ENCODE measurements around the gene RASAL3. TPM values are rescaled to one million over a fixed set of nuclear protein-coding genes. Genes with fewer than 3 reads are reported as not detected.
A peak's percentile ranks its signal among the peaks of the same experiment; 100 is the strongest.

Gene RASAL3
- total RNA-seq, 1 experiment from 2014 or later = 0.57 TPM

- no peak overlapping the region for H3K9ac ChIP-seq (ENCODE audit: low read length)
- H3K36me3 ChIP-seq (ENCODE audit: control insufficient read depth in 1 of 2, insufficient read depth in 2 of 2, low read length in 2 of 2) = no peaks in the 10 kb centered on the region
- peak overlapping the region; percentile 48; the same call in 1 of the 2 replicates for H3K27ac ChIP-seq (ENCODE audit: low read depth, low read length)
- no peak overlapping the region for H3K4me3 ChIP-seq (replicated peaks in 1 of 2; ENCODE audit: low read depth in 1 of 2, low read length in 2 of 2)
- H3K9me2 ChIP-seq (ENCODE audit: insufficient read depth) = no peaks in the 10 kb centered on the region
- peaks cover 15 to 38% of the 10 kb centered on the region in 2 experiments; a peak in 3 of 4 replicates for H3K4me1 ChIP-seq (ENCODE audit: control insufficient read depth in 1 of 2, insufficient read depth in 2 of 2, low read length in 2 of 2)
- no TSS peak for BruUV-seq (replicated peaks)
- POLR2A ChIA-PET = interaction anchor here (1.0 to 1.9 kb wide), 4 partner anchors 10 to 98 kb away, joined by 3 to 9 read pairs (median 4); partner anchors contain the start of gene AKAP8L
- no peak overlapping the region for H2AFZ ChIP-seq (ENCODE audit: low read depth, low read length, poor library complexity, severe bottlenecking)
- TF ChIP-seq POLR2A (IDR thresholded peaks at IDR 0.05; ENCODE audit: borderline replicate concordance, extremely low read depth, insufficient read depth, insufficient read length) (no peak), REST (IDR thresholded peaks at IDR 0.05; ENCODE audit: low read depth) (no peak), SP1 (IDR thresholded peaks at IDR 0.05; ENCODE audit: low read depth) (no peak), YY1 (IDR thresholded peaks at IDR 0.05; ENCODE audit: extremely low read depth, insufficient replicate concordance, low read depth, low read length) (no peak), FOSL1 (IDR thresholded peaks at IDR 0.05; ENCODE audit: low read depth) (no peak), ZFX (IDR thresholded peaks at IDR 0.05) (no peak), RAD21 (IDR thresholded peaks at IDR 0.05; ENCODE audit: low read depth) (no peak), SRF (IDR thresholded peaks at IDR 0.05; ENCODE audit: low read depth) (no peak), JUND (IDR thresholded peaks at IDR 0.05) (no peak), EGR1 (IDR thresholded peaks at IDR 0.05; ENCODE audit: low read depth) (no peak), CBX3 (IDR thresholded peaks at IDR 0.05; ENCODE audit: low read depth) (no peak), POLR2AphosphoS5 (IDR thresholded peaks at IDR 0.05; ENCODE audit: low read depth, low read length) (no peak), EZH2phosphoT487 (IDR thresholded peaks at IDR 0.05; ENCODE audit: borderline replicate concordance) (no peak), ZNF274 (IDR thresholded peaks at IDR 0.05; ENCODE audit: low read depth, low read length) (no peak), ATF3 (IDR thresholded peaks at IDR 0.05) (no peak), SIN3A (IDR thresholded peaks at IDR 0.05; ENCODE audit: low read depth) (no peak), EZH2 (IDR thresholded peaks at IDR 0.05) (no peak)
- TF ChIP-seq, protein P1, sequence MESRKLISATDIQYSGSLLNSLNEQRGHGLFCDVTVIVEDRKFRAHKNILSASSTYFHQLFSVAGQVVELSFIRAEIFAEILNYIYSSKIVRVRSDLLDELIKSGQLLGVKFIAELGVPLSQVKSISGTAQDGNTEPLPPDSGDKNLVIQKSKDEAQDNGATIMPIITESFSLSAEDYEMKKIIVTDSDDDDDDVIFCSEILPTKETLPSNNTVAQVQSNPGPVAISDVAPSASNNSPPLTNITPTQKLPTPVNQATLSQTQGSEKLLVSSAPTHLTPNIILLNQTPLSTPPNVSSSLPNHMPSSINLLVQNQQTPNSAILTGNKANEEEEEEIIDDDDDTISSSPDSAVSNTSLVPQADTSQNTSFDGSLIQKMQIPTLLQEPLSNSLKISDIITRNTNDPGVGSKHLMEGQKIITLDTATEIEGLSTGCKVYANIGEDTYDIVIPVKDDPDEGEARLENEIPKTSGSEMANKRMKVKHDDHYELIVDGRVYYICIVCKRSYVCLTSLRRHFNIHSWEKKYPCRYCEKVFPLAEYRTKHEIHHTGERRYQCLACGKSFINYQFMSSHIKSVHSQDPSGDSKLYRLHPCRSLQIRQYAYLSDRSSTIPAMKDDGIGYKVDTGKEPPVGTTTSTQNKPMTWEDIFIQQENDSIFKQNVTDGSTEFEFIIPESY (IDR thresholded peaks at IDR 0.05; ENCODE audit: extremely low read depth, insufficient replicate concordance, low read length) = no peak
- ATAC-seq (no peak), DNase-seq (ENCODE audit: low read depth, low spot score) (no peak)
- intact Hi-C loops (cut with micrococcal nuclease) = loop anchor here (10.0 kb wide), 1 partner anchor 102 kb away; no protein-coding TSS in a partner anchor
- CTCF ChIA-PET = interaction anchor here (1.0 to 1.4 kb wide), 2 partner anchors 102 to 103 kb away, joined by 3 to 6 read pairs; no protein-coding TSS in a partner anchor
- no peaks in the 10 kb centered on the region for H3K27me3 ChIP-seq (ENCODE audit: insufficient read depth, low read length)
- H4K20me1 ChIP-seq (ENCODE audit: insufficient read depth) = no peaks in the 10 kb centered on the region
- H3K4me2 ChIP-seq (ENCODE audit: low read length) = no peak overlapping the region
- RAD21 ChIA-PET (ENCODE audit: low non-redundant PET in 1 of 2, low total read pairs in 2 of 2, uncharacterized antibody in 2 of 2, unreplicated experiment in 2 of 2) = no interaction called here
- H3K79me2 ChIP-seq (ENCODE audit: insufficient read depth, low read length) = no peaks in the 10 kb centered on the region
- no peaks in the 10 kb centered on the region for H3K9me3 ChIP-seq (ENCODE audit: control insufficient read depth in 1 of 2, insufficient read depth in 1 of 2, low read depth in 1 of 2, low read length in 2 of 2)
These were observed 11.2 kb downstream of the RASAL3 start for GRCh38 chr19:15453091-15453578.
